Activated B cell treated with CpG ODN at 0.5 μM for 24 hours (primary cell): ENCODE measurements around the gene CKLF. TPM values are rescaled to one million over a fixed set of nuclear protein-coding genes. Genes with fewer than 3 reads are reported as not detected.
A peak's percentile ranks its signal among the peaks of the same experiment; 100 is the strongest.

Experiments
- ATAC-seq: fragments of 200-7000 bp; cut with Tn5 transposase; one replicate; pipeline ENCODE4 v1.10.0; 2021; ENCODE audit warnings: low read depth, mild to moderate bottlenecking, moderate library complexity
- CTCF ChIA-PET: fragments of 350-600 bp; sonication (Branson Sonifier 250); formaldehyde crosslinking; loops from one replicate; lab custom pipeline; 2021; ENCODE audit warnings: antibody characterized with exemption; lab: Charles Lee
- POLR2A ChIA-PET: fragments of 350-600 bp; sonication (Branson Sonifier 250); formaldehyde crosslinking; loops from one replicate; lab custom pipeline; 2021; ENCODE audit warnings: antibody characterized with exemption; lab: Charles Lee
- DNase-seq: peaks from one replicate; pipeline ENCODE4 v3.0.0; 2022
- H3K27ac Mint-ChIP-seq: one replicate; pipeline ENCODE4 v1.8.0; 2020; ENCODE audit warnings: mixed read lengths
- H3K27me3 Mint-ChIP-seq: one replicate; pipeline ENCODE4 v1.8.0; 2021; ENCODE audit warnings: mixed read lengths
- H3K36me3 Mint-ChIP-seq: one replicate; pipeline ENCODE4 v1.8.0; 2021; ENCODE audit warnings: low read depth, mixed read lengths
- H3K4me1 Mint-ChIP-seq: one replicate; pipeline ENCODE4 v1.8.0; 2021; ENCODE audit warnings: mixed read lengths
- H3K4me3 Mint-ChIP-seq: one replicate; pipeline ENCODE4 v1.8.0; 2020; ENCODE audit warnings: mild to moderate bottlenecking, mixed read lengths
- H3K9me3 Mint-ChIP-seq: one replicate; pipeline ENCODE4 v1.8.0; 2020; ENCODE audit warnings: mixed read lengths
- intact Hi-C: fragments of 100-400 bp; cut with micrococcal nuclease; formaldehyde crosslinking; loops from one replicate; pipeline ENCODE4 v1.15.1; 2024
- total RNA-seq: library from RNA; stranded (reverse); gene quantifications from 2 replicates; pipeline ENCODE4 v1.2.3, GENCODE V29; 2022
- TF ChIP-seq, protein P1 (sequence below): fragments of 200-600 bp; IDR thresholded peaks from one replicate; pipeline ENCODE4 v1.8.0; 2022; ENCODE audit warnings: antibody characterized with exemption, mild to moderate bottlenecking

CKLF gene
- total RNA-seq, 1 donor from 2014 or later: 12.1 TPM

DNA sequence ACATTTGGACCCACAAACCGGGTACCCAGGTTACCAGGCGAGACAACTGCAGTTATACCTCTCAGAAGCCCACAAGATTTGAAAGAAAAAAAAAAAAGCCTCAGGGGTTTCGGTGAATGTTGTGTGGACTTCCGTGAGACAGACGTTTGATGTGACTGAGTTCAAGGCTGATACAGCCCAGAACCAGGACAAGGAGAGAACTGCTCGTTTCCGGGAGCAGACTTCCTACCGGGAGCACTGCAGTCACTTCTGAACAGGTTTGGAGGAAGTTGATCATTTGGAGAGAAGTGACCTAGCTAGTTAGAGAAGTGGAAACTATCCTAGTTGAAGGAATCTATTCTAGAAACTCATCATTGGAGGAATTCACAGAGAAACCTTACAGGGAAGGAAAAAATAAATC lies 847 bp downstream of the CKLF start:
- peaks cover 68% of the 10 kb centered on the region for H3K4me1 Mint-ChIP-seq
- CTCF ChIA-PET: interaction anchor here (1.5 to 2.0 kb wide), 3 partner anchors 9 to 146 kb away, joined by 5 to 9 read pairs (median 6); no protein-coding TSS in a partner anchor
- peak overlapping the region; percentile 96 for H3K4me3 Mint-ChIP-seq
- TF ChIP-seq, protein P1, sequence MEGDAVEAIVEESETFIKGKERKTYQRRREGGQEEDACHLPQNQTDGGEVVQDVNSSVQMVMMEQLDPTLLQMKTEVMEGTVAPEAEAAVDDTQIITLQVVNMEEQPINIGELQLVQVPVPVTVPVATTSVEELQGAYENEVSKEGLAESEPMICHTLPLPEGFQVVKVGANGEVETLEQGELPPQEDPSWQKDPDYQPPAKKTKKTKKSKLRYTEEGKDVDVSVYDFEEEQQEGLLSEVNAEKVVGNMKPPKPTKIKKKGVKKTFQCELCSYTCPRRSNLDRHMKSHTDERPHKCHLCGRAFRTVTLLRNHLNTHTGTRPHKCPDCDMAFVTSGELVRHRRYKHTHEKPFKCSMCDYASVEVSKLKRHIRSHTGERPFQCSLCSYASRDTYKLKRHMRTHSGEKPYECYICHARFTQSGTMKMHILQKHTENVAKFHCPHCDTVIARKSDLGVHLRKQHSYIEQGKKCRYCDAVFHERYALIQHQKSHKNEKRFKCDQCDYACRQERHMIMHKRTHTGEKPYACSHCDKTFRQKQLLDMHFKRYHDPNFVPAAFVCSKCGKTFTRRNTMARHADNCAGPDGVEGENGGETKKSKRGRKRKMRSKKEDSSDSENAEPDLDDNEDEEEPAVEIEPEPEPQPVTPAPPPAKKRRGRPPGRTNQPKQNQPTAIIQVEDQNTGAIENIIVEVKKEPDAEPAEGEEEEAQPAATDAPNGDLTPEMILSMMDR: no peak
- no peaks in the 10 kb centered on the region for H3K27me3 Mint-ChIP-seq
- H3K27ac Mint-ChIP-seq: peak overlapping the region; percentile 92
- DNase-seq (no peak), ATAC-seq (no peak)
- H3K9me3 Mint-ChIP-seq: no peaks in the 10 kb centered on the region
- peaks cover 23% of the 10 kb centered on the region for H3K36me3 Mint-ChIP-seq
- intact Hi-C loops: no loop called here
- POLR2A ChIA-PET: interaction anchor here (0.9 to 9.5 kb wide), 11 partner anchors 9 to 73 kb away, joined by 3 to 162 read pairs (median 5); partner anchors contain the start of genes CMTM2 and CMTM3

DNA sequence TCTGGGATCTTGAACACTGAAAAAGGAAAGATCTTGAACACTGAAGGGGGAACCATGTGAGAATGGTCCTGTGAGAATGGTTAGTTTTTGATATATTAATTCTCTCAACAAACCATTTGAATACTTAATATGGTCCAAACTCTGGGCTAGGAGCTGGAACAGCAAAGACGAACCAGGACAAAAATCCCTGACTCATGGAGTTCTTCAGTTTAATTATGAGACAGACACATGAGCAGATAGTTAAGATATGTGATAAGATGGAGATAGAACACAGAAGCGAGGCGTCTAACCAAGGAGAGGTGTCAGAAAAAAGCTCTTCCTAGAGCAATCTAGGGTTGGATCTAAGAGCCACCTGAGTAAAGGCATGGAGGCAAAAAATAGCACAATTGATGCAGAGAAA lies 1.6 kb downstream of the CKLF start:
- Mint-ChIP-seq H3K36me3 (peaks cover 29% of the 10 kb centered on the region), H3K27ac (no peak overlapping the region), H3K27me3 (no peaks in the 10 kb centered on the region), H3K9me3 (no peaks in the 10 kb centered on the region), H3K4me1 (peaks cover 62% of the 10 kb centered on the region), H3K4me3 (peak overlapping the region; percentile 24)
- intact Hi-C loops: no loop called here
- ChIA-PET POLR2A (interaction anchor here (0.8 to 9.5 kb wide), 3 partner anchors 10 to 43 kb away, joined by 3 to 162 read pairs (median 3); no protein-coding TSS in a partner anchor), CTCF (interaction anchor here (1.0 to 2.0 kb wide), 2 partner anchors 9 to 10 kb away, joined by 3 to 9 read pairs; no protein-coding TSS in a partner anchor)
- DNase-seq: no peak
- no peak for ATAC-seq
- TF ChIP-seq, protein P1: no peak

DNA sequence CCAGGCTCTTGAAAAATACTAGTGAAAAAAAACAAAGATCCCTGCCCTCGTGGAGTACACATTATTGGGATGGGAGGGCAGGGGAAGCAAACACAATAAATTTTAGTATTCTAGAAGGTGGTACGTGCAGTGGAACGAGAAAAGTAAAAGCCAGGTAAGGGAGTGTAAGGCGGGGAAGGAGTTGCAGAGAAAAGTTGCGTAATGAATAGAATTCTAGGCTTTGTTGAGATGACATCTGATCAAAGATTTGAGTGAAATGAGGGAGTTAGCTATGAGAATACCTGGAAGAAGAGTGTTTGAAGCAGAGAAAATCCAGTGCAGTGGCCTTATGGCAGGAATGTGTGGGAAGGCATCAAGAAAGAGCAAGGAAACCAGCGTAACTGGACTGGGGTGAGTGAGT lies 2.1 kb downstream of the CKLF start:
- Mint-ChIP-seq H3K4me3 (no peak overlapping the region), H3K9me3 (no peaks in the 10 kb centered on the region), H3K4me1 (peaks cover 57% of the 10 kb centered on the region), H3K27me3 (no peaks in the 10 kb centered on the region), H3K36me3 (peaks cover 32% of the 10 kb centered on the region), H3K27ac (no peak overlapping the region)
- ChIA-PET CTCF (interaction anchor here (1.0 kb wide), 1 partner anchor 10 kb away, joined by 3 read pairs; no protein-coding TSS in a partner anchor), POLR2A (interaction anchor here (0.8 to 9.5 kb wide), 2 partner anchors 11 to 33 kb away, joined by 3 to 162 read pairs; no protein-coding TSS in a partner anchor)
- ATAC-seq (no peak), DNase-seq (no peak)
- intact Hi-C loops: no loop called here
- TF ChIP-seq, protein P1: no peak

DNA sequence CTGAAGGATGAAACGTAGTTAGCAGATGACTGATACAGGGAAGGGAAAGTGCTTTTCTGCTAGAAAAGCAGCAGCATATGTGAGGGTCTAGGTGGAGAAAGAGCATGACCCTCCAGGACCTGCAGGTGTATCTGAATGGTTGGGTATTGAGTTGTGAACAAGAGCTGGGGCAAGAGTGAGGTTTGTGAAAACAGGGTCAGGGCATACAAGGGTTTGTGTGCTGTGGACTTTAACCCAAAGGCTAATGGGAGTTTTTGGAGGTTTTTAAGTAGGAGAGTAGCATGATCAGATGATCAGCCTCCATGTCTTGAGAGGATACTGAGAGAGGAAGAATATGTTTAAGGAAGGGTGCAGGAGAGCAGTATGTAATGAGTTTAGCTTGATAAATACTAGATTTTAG lies 7.7 kb downstream of the CKLF start:
- no peak overlapping the region for H3K4me3 Mint-ChIP-seq
- no peak for ATAC-seq
- POLR2A ChIA-PET: no interaction called here
- no peaks in the 10 kb centered on the region for H3K9me3 Mint-ChIP-seq
- peaks cover 23% of the 10 kb centered on the region for H3K4me1 Mint-ChIP-seq
- H3K36me3 Mint-ChIP-seq: peaks cover 56% of the 10 kb centered on the region
- H3K27me3 Mint-ChIP-seq: no peaks in the 10 kb centered on the region
- CTCF ChIA-PET: interaction anchor here (1.1 to 1.3 kb wide), 2 partner anchors 48 to 51 kb away, joined by 3 to 5 read pairs; no protein-coding TSS in a partner anchor
- intact Hi-C loops: loop anchor here (5.0 kb wide), 1 partner anchor 167 kb away; no protein-coding TSS in a partner anchor
- TF ChIP-seq, protein P1: no peak
- no peak overlapping the region for H3K27ac Mint-ChIP-seq
- DNase-seq: no peak

DNA sequence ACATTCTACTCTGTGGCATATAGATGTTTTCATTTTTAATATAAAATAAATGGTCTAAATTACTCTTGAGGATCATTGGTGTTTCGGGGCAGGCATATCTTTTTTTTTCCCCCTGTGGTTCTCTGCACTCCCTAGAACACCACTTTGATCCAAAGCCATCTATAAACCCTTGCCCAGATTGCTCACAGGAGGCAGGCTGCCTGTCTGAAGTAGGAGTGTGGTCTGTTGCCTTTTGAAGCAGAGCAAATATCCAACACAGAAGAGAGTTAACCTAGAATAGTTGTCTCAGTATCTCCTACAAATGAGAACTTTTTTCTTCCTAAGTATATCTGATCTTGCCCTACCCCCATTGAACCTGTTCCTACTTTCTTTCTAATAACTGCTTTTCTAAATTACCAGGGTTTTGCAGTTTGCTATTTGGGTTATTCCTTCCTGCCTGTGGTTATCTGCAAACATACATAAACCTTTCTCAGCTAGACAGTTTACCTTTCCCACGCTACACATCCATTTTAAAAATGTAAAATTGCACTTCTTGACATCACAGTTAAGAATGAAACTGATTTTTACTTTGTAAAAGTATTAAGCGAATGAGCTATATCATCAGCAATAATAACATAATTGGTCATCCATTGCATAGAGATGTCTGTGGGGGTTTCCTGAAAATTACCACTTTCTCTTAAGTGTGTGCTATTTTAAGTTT lies 9.2 kb downstream of the CKLF start:
- peaks cover 12% of the 10 kb centered on the region for H3K4me1 Mint-ChIP-seq
- no peaks in the 10 kb centered on the region for H3K9me3 Mint-ChIP-seq
- intact Hi-C loops: loop anchor here (2.0 to 5.0 kb wide), 3 partner anchors 43 to 179 kb away; partner anchors contain the start of gene CMTM3
- no peak for DNase-seq
- no peak for ATAC-seq
- H3K27ac Mint-ChIP-seq: no peak overlapping the region
- TF ChIP-seq, protein P1: no peak
- H3K36me3 Mint-ChIP-seq: peaks cover 57% of the 10 kb centered on the region
- no peaks in the 10 kb centered on the region for H3K27me3 Mint-ChIP-seq
- no peak overlapping the region for H3K4me3 Mint-ChIP-seq
- ChIA-PET CTCF (interaction anchor here (0.7 to 2.3 kb wide), 4 partner anchors 9 to 306 kb away, joined by 3 to 9 read pairs (median 6); partner anchors contain the start of gene CKLF), POLR2A (no interaction called here)
